ENCODE data around the gene DNALI1.

DNALI1 gene

GRCh38 chr1:37605061-37605650, 48.4 kb downstream of the DNALI1 start:
- no peak for DNase-seq

GRCh38 chr1:37605806-37606474, 49.2 kb downstream of the DNALI1 start:
- no peak for DNase-seq

- DNase-seq = no peak
Observed at GRCh38 chr1:37606481-37607263, 49.9 kb downstream of the DNALI1 start.

- no peak for DNase-seq
Observed at GRCh38 chr1:37609002-37609401, 52.3 kb downstream of the DNALI1 start.

GRCh38 chr1:37609994-37610393, 53.3 kb downstream of the DNALI1 start:
- no peak for DNase-seq

- no peak for DNase-seq
Observed at GRCh38 chr1:37612186-37612585, 55.4 kb downstream of the DNALI1 start.

GRCh38 chr1:37614105-37614504, 57.4 kb downstream of the DNALI1 start:
- DNase-seq = no peak

GRCh38 chr1:37616330-37616729, 59.6 kb downstream of the DNALI1 start:
- DNase-seq = no peak
